ENCODE data around the gene TNRC6C.

GRCh38 chr17:77959126-77959925 is 823 bp downstream of the TNRC6C start:
- TF ChIP-seq POLR2A (IDR thresholded peaks at IDR 0.05) (no peak), CTCF (IDR thresholded peaks at IDR 0.05) (no peak)

All from lower leg skin (tissue), 3 donors.